DND-41 (cell line): ENCODE measurements around the gene MAPK7.

ENCODE experiments used
- EZH2 ChIP-seq: IDR thresholded peaks from 3 replicates; pipeline ENCODE4 v1.6.1; 2012; ENCODE audit warnings: borderline replicate concordance, low read depth, mild to moderate bottlenecking, moderate library complexity, low read length, inconsistent platforms; ENCODE audit not compliant: severe bottlenecking
- TF ChIP-seq, protein P1 (sequence below): IDR thresholded peaks from 2 replicates; pipeline ENCODE4 v1.5.1; 2012; ENCODE audit warnings: borderline replicate concordance, low read length, moderate library complexity, mild to moderate bottlenecking; ENCODE audit not compliant: poor library complexity, severe bottlenecking; ENCODE audit errors: extremely low read depth

DNA sequence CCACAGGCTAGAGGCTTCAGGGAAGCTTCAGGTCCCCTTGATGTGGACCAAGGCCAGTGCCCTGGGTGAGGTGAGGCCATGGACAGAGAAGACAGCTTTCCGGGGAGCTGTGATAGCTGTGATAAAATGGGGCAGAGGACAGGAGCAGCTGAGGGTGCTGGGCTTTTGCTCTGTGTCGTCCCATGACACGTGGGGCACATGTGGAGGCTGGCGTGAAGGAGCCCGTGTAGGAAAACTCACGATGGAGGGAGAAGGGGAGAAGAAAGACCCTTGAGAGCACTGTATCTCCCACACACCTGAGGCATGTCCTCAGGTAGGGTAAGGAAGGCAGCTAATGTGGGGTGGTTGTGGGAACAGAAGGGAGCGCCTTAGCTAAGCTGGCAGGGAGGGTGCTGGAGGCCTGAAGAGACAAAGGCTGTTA is 37.1 kb upstream of the MAPK7 start:
- TF ChIP-seq, protein P1, sequence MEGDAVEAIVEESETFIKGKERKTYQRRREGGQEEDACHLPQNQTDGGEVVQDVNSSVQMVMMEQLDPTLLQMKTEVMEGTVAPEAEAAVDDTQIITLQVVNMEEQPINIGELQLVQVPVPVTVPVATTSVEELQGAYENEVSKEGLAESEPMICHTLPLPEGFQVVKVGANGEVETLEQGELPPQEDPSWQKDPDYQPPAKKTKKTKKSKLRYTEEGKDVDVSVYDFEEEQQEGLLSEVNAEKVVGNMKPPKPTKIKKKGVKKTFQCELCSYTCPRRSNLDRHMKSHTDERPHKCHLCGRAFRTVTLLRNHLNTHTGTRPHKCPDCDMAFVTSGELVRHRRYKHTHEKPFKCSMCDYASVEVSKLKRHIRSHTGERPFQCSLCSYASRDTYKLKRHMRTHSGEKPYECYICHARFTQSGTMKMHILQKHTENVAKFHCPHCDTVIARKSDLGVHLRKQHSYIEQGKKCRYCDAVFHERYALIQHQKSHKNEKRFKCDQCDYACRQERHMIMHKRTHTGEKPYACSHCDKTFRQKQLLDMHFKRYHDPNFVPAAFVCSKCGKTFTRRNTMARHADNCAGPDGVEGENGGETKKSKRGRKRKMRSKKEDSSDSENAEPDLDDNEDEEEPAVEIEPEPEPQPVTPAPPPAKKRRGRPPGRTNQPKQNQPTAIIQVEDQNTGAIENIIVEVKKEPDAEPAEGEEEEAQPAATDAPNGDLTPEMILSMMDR: no peak
- TF ChIP-seq EZH2: no peak
